HG02981 (cell line): ENCODE measurements around the gene IFITM1.

Source experiments
- ATAC-seq: cut with Tn5 transposase; IDR thresholded peaks from one replicate; pipeline ENCODE4 v1.9.1; 2021; ENCODE audit warnings: mild to moderate bottlenecking, moderate library complexity; ENCODE audit not compliant: unreplicated experiment

IFITM1 gene

DNA sequence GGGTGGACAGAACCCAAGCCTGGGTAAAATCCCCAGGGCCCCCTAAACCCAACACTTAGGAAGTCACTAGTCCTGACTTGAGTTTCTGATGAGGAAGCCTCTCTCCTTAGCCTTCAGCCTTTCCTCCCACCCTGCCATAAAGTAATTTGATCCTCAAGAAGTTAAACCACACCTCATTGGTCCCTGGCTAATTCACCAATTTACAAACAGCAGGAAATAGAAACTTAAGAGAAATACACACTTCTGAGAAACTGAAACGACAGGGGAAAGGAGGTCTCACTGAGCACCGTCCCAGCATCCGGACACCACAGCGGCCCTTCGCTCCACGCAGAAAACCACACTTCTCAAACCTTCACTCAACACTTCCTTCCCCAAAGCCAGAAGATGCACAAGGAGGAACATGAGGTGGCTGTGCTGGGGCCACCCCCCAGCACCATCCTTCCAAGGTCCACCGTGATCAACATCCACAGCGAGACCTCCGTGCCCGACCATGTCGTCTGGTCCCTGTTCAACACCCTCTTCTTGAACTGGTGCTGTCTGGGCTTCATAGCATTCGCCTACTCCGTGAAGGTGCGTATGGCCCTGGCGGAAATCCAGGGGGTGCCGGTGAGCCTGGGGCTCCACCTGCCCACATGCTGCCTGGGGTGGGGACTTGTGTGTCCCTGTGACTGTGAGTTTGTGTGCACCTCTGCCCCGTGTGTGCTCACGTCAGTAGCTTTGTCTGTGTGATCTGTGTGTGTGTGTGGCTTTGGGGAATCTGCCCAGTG is at the start of gene IFITM1:
Gene IFITM1 (plus strand): TSS at position 254 of the 767 bp plus-strand sequence. CDS start 131 bp downstream, at position 385.
- ATAC-seq, result peak; percentile 31

DNA sequence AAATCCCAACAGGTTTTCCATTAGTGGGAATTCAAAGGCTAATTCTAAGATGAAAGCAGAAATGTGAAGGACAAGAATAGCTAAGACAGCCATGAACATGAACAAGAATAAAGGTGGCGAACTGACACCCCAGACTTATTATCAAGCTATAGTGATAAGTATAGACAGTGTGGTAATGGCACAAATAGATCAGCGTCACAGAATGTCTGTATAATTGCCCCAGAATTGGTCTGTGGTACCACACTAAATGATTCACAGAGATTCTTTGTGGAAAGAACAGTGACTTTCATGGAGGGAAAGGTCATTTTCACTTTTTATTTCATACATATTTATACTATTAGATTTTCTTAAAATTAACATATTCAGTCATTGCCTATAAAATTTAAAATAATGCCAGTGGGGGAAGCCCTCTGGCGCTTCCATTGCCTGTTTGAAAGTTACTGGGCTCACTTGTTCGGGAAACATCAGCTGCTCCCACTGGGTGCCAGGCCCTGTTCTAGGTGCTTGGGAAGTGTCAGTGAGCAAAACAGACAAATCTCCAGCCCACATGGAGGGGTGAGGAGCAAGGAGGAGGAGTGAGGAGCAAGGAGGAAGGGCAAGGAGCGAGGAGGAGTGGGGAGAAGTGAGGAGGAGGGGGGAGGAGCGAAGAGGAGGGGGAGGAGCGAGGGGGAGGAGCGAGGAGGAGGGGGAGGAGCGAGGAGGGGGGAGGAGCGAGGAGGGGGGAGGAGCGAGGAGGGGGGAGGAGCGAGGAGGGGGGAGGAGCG is 47.0 kb upstream of the IFITM1 start:
- no peak for ATAC-seq

DNA sequence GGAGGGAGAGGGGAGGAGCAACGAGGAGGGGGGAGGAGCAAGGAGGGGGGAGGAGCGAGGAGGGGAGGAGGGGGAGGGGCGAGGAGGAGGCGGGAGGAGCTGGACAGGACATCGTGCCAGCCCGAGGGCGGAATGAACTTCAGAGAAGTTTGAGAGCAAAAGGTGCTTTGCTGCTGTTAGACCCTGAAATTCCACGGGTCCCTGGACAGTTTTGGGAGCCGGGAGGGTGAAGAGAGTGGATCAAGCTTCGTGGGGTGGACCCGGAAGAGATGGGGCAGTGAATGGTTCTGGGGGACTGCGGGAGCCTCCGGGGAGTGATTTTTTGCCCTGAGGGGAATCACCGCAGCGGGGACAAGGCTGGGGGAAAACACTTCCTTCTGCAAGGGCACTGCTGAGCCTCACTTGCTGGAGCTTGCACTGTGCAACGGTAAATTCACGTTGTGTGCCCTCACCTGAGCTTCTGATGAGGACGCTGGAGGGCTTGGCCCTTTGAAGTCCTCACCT is 46.3 kb upstream of the IFITM1 start:
- ATAC-seq, result no peak

- peak; percentile 45 for ATAC-seq
Observed at GRCh38 chr11:268716-269145, 45.1 kb upstream of the IFITM1 start.

- peak; percentile 64 for ATAC-seq
Observed at GRCh38 chr11:269146-269890, 44.5 kb upstream of the IFITM1 start.

DNA sequence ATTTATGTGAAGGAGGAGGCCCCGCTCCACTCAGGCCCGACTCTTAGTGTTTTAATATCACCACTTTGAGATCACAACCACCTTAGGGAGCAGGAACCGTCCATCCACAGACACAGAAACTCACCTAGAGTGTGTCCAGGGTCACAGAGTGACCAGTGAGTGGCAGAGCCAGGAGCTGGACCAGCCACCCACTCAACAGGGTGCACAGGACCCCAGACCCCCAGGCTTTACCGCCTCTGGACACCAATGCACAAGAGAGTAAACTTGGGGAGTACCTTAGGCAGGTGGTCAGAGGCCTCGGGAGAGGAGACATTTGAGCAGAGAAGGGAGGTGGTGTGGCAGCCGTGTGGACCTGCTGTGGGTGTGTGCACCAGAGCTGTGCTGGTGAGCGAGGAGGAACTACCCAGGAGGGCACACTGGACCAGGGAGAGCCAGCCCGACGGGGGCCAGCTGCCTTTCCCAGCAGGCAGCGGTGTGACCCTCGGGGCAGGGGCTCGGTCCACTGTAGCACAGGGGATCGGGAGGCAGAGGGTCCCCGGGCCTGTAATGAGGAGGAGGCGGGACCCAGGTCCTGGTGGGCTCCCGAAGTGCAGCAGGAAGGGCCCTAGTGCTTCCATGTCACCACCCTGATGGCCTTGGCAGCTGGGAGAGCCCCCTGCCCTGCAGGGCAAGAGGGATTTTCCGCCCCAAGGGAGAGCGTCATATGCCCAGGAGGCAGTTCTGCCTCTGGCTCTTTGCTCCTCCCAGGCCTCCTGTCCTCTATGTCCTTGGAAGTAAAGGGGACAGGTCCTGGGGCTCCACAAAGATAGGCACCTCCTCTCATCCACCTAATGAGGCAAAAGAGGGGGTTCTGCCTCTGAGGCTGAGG is 43.2 kb upstream of the IFITM1 start:
- ATAC-seq, result no peak

DNA sequence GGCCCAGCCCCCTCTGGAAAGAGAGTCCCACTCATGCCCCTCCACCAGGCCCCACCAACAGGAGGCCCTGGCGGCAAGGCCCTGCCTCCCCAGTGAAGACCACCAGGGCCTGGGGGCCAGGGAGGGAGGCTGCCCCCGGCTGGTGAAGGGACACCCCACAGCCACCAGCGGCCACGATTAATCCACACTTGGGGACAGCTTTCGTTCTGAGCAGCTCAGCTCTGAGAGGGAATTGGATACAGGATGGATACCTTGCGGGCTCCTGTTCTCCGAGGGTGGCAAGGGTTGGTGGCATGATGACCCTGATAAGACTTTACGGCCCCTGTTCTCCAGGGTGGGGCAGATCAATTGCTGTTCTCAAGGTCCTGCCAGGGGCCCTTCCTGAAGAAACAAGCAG is 42.5 kb upstream of the IFITM1 start:
- ATAC-seq, result no peak

GRCh38 chr11:272195-272930 is 41.5 kb upstream of the IFITM1 start:
- ATAC-seq, result no peak

DNA sequence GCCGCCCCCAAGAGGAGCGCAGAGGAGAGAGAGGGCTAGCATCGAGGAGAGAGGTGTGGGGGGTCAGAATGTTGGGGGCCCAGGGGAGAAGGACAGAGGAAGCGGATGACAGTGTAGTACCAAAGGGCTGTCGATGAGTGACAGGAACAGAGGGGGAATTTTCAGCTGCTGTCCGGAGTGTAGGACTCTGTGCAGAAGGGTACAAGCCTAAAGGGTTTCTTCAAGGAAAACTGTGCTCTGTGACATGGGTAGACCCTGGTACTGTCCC is 41.0 kb upstream of the IFITM1 start:
- ATAC-seq, result no peak

GRCh38 chr11:276219-276618 is 37.6 kb upstream of the IFITM1 start:
- no peak for ATAC-seq

- no peak for ATAC-seq
Observed at GRCh38 chr11:278001-278951, 35.6 kb upstream of the IFITM1 start, which contains the start of gene NLRP6. Gene NLRP6 (plus strand): TSS chr11:278407. CDS start chr11:278570, 163 bp downstream.

DNA sequence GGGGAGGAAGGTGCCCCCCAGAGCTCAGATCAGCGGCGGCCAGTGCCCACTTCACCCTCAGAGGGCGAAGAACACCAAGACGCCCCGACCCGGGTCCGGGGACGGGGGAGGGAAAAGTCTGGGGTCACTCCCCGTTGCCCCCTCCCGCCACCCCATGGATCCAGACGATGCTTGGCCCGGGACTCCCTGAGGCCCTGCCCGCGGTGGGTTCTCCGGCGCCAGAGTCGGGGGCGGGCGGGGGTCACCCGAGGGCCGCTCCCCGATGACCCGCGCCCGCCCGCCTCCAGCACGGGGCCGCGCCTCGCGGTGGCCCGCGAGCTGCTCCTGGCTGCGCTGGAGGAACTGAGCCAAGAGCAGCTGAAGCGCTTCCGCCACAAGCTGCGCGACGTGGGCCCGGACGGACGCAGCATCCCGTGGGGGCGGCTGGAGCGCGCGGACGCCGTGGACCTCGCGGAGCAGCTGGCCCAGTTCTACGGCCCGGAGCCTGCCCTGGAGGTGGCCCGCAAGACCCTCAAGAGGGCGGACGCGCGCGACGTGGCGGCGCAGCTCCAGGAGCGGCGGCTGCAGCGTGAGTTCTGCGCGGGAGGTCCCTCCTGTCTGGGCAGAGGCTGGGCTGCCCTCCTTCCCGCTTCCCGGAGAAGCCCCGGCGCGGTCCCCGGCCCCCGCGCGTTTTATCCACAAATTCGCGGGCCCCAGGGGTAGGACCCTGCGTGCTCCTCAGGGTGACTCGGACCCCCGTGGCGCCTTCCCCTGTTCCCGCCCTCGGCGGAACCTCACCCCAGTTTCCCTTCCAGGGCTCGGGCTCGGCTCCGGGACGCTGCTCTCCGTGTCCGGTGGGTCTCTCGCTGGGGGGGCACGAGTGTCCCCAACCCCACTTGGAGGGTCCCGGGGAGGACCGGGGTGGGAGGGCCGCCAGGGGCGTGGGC is 34.5 kb upstream of the IFITM1 start:
- no peak for ATAC-seq

GRCh38 chr11:279966-280705 is 33.7 kb upstream of the IFITM1 start:
- no peak for ATAC-seq

- no peak for ATAC-seq
Observed at GRCh38 chr11:280706-281485, 32.9 kb upstream of the IFITM1 start.

DNA sequence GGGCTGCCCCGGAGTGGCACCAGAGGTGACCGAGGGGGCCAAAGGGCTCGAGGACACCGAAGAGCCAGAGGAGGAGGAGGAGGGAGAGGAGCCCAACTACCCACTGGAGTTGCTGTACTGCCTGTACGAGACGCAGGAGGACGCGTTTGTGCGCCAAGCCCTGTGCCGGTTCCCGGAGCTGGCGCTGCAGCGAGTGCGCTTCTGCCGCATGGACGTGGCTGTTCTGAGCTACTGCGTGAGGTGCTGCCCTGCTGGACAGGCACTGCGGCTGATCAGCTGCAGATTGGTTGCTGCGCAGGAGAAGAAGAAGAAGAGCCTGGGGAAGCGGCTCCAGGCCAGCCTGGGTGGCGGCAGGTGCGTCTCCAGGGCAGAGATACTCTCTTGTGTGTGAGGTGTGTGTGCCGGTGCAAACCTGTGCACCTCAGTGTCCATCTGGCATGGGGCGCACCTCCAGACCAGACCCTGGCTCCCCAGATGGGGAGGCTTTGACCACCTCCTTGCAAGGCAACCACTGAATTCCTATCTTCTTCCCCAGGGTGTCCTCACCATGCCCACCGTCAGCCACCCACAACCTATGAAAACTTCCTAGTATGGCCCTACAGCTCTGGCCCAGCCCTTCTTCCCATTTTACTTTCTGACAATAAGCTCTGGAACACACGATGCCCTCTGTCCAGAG is 32.2 kb upstream of the IFITM1 start:
- ATAC-seq, result no peak

DNA sequence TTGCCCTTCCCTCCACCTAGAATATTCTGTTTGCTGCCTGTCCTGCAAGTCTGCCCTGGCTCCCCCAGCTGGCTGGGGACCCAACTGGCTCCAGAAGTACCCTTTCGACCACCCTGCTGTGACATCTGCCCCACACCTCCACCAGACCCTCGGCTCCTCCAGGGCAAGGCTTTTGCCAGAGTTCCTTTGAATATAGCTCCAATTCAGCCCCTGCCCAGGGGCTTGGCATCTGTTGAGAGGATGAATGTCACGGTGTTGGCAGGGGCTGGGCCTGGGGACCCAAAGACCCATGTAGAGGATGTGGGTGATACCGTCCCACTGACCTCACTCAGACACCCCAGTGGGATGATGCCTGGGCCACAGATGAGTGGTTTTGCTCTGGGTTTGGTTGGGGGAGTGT is 31.7 kb upstream of the IFITM1 start:
- ATAC-seq, result no peak
